Measurements from ENCODE around the gene HIPK2. TPM values are rescaled to one million over a fixed set of nuclear protein-coding genes. Genes with fewer than 3 reads are reported as not detected.

The HIPK2 gene
- total RNA-seq, 2 experiments from 2014 or later: 17.3 to 17.6 TPM

- POLR2A ChIA-PET: no interaction called here
- DNase-seq: no peak
- Mint-ChIP-seq H3K36me3 (ENCODE audit: low read depth) (no peaks in the 10 kb centered on the region), H3K4me3 (no peak overlapping the region), H3K27ac (no peak overlapping the region), H3K27me3 (peaks cover 3% of the 10 kb centered on the region), H3K9me3 (no peaks in the 10 kb centered on the region), H3K4me1 (ENCODE audit: low read depth) (no peaks in the 10 kb centered on the region)
- CTCF ChIA-PET: interaction anchor here (2.0 kb wide), 1 partner anchor 177 kb away, joined by 5 read pairs; no protein-coding TSS in a partner anchor
- ATAC-seq: no peak
- intact Hi-C loops (cut with micrococcal nuclease): no loop called here
- TF ChIP-seq CTCF (IDR thresholded peaks at IDR 0.05): no peak
These were observed 45.1 kb upstream of the HIPK2 start for GRCh38 chr7:139822855-139823254.

- DNase-seq: no peak
- H3K4me1 Mint-ChIP-seq (ENCODE audit: low read depth): no peaks in the 10 kb centered on the region
- H3K4me3 Mint-ChIP-seq: no peak overlapping the region
- H3K9me3 Mint-ChIP-seq: peaks cover 3% of the 10 kb centered on the region
- CTCF ChIA-PET: no interaction called here
- no peak for TF ChIP-seq CTCF (IDR thresholded peaks at IDR 0.05)
- no peak overlapping the region for H3K27ac Mint-ChIP-seq
- no peak for ATAC-seq
- intact Hi-C loops (cut with micrococcal nuclease): no loop called here
- no peaks in the 10 kb centered on the region for H3K36me3 Mint-ChIP-seq (ENCODE audit: low read depth)
- POLR2A ChIA-PET: interaction anchor here (0.6 to 1.0 kb wide), 3 partner anchors 18 to 616 kb away, joined by 3 read pairs; no protein-coding TSS in a partner anchor
- H3K27me3 Mint-ChIP-seq: no peaks in the 10 kb centered on the region
These were observed 43.7 kb upstream of the HIPK2 start for GRCh38 chr7:139821349-139822105.

- Mint-ChIP-seq H3K9me3 (peaks cover 6% of the 10 kb centered on the region), H3K36me3 (ENCODE audit: low read depth) (no peaks in the 10 kb centered on the region), H3K27me3 (no peaks in the 10 kb centered on the region), H3K4me3 (no peak overlapping the region), H3K4me1 (ENCODE audit: low read depth) (no peaks in the 10 kb centered on the region), H3K27ac (no peak overlapping the region)
- POLR2A ChIA-PET: no interaction called here
- TF ChIP-seq CTCF (IDR thresholded peaks at IDR 0.05): no peak
- intact Hi-C loops (cut with micrococcal nuclease): no loop called here
- CTCF ChIA-PET: no interaction called here
- DNase-seq: no peak
- peak; percentile 42 for ATAC-seq
These were observed 42.3 kb upstream of the HIPK2 start for GRCh38 chr7:139820089-139820488.

- ATAC-seq: no peak
- Mint-ChIP-seq H3K27me3 (no peaks in the 10 kb centered on the region), H3K27ac (no peak overlapping the region), H3K4me1 (ENCODE audit: low read depth) (peaks cover 6% of the 10 kb centered on the region), H3K36me3 (ENCODE audit: low read depth) (no peaks in the 10 kb centered on the region), H3K4me3 (no peak overlapping the region), H3K9me3 (peaks cover 6% of the 10 kb centered on the region)
- intact Hi-C loops (cut with micrococcal nuclease): no loop called here
- TF ChIP-seq CTCF (IDR thresholded peaks at IDR 0.05): no peak
- ChIA-PET POLR2A (no interaction called here), CTCF (interaction anchor here (1.5 kb wide), 1 partner anchor 215 kb away, joined by 4 read pairs; no protein-coding TSS in a partner anchor)
- DNase-seq: no peak
These were observed 39.5 kb upstream of the HIPK2 start for GRCh38 chr7:139817249-139817648.

- no peak overlapping the region for H3K4me3 Mint-ChIP-seq
- no peaks in the 10 kb centered on the region for H3K36me3 Mint-ChIP-seq (ENCODE audit: low read depth)
- ATAC-seq (no peak), DNase-seq (no peak)
- no peak for TF ChIP-seq CTCF (IDR thresholded peaks at IDR 0.05)
- H3K9me3 Mint-ChIP-seq: peaks cover 6% of the 10 kb centered on the region
- intact Hi-C loops (cut with micrococcal nuclease): no loop called here
- peaks cover 9% of the 10 kb centered on the region for H3K4me1 Mint-ChIP-seq (ENCODE audit: low read depth)
- ChIA-PET CTCF (interaction anchor here (1.1 kb wide), 1 partner anchor 379 kb away, joined by 3 read pairs; no protein-coding TSS in a partner anchor), POLR2A (no interaction called here)
- no peaks in the 10 kb centered on the region for H3K27me3 Mint-ChIP-seq
- no peak overlapping the region for H3K27ac Mint-ChIP-seq
These were observed 35.9 kb upstream of the HIPK2 start for GRCh38 chr7:139813689-139814088.

Measured in activated CD8-positive, alpha-beta T cell treated with anti-CD3 and anti-CD28 coated beads for 36 hours (primary cell).